GM12872 (cell line): ENCODE data around the gene DNAJC10.

ENCODE experiments used
- CTCF ChIP-seq: IDR thresholded peaks from 3 replicates; pipeline ENCODE4 v1.5.1; 2011; ENCODE audit warnings: low read depth, mild to moderate bottlenecking, low read length, moderate library complexity; ENCODE audit not compliant: insufficient read depth

Gene DNAJC10

GRCh38 chr2:182728014-182728413 lies 12.0 kb downstream of the DNAJC10 start:
- no peak for TF ChIP-seq CTCF

- TF ChIP-seq CTCF, result no peak
Observed at GRCh38 chr2:182729710-182730339, 13.8 kb downstream of the DNAJC10 start.

GRCh38 chr2:182730486-182730885 lies 14.4 kb downstream of the DNAJC10 start:
- no peak for TF ChIP-seq CTCF

GRCh38 chr2:182732736-182733135 lies 16.7 kb downstream of the DNAJC10 start:
- no peak for TF ChIP-seq CTCF

- no peak for TF ChIP-seq CTCF
Observed at GRCh38 chr2:182733572-182733971, 17.5 kb downstream of the DNAJC10 start.

GRCh38 chr2:182740701-182741100 lies 24.6 kb downstream of the DNAJC10 start:
- no peak for TF ChIP-seq CTCF

- TF ChIP-seq CTCF, result no peak
Observed at GRCh38 chr2:182741620-182742019, 25.6 kb downstream of the DNAJC10 start.
